ENCODE data around the gene CRABP1.
A peak's percentile ranks its signal among the peaks of the same experiment; 100 is the strongest.

CRABP1 gene

GRCh38 chr15:78314181-78314581 lies 26.0 kb upstream of the CRABP1 start:
- Histone ChIP-seq H3K27me3 (no peaks in the 10 kb centered on the region), H3K36me3 (no peaks in the 10 kb centered on the region), H3K9me3 (no peaks in the 10 kb centered on the region), H3K4me3 (ENCODE audit: low read depth, low read length) (no peak overlapping the region), H3K4me1 (no peaks in the 10 kb centered on the region)
- DNase-seq, result no peak
- no peak for TF ChIP-seq CTCF (IDR thresholded peaks at IDR 0.05; ENCODE audit: low read depth, low read length)

- Histone ChIP-seq H3K4me3 (ENCODE audit: low read depth, low read length) (no peak overlapping the region), H3K4me1 (no peaks in the 10 kb centered on the region), H3K36me3 (no peaks in the 10 kb centered on the region), H3K9me3 (no peaks in the 10 kb centered on the region), H3K27me3 (no peaks in the 10 kb centered on the region)
- TF ChIP-seq CTCF (IDR thresholded peaks at IDR 0.05; ENCODE audit: low read depth, low read length), result peak; percentile 67
- peak; percentile 67 for DNase-seq
These were observed 24.4 kb upstream of the CRABP1 start for GRCh38 chr15:78315686-78316282.

- H3K27me3 ChIP-seq, result no peaks in the 10 kb centered on the region
- no peak for DNase-seq
- H3K4me3 ChIP-seq (ENCODE audit: low read depth, low read length), result no peak overlapping the region
These were observed 23.7 kb upstream of the CRABP1 start for GRCh38 chr15:78316283-78317083.

GRCh38 chr15:78317145-78317836 lies 22.9 kb upstream of the CRABP1 start:
- no peaks in the 10 kb centered on the region for H3K9me3 ChIP-seq
- H3K4me1 ChIP-seq, result peaks cover 8% of the 10 kb centered on the region
- H3K4me3 ChIP-seq (ENCODE audit: low read depth, low read length), result no peak overlapping the region
- TF ChIP-seq CTCF (IDR thresholded peaks at IDR 0.05; ENCODE audit: low read depth, low read length), result peak; percentile 44
- H3K27me3 ChIP-seq, result no peaks in the 10 kb centered on the region
- DNase-seq, result peak; percentile 42
- no peaks in the 10 kb centered on the region for H3K36me3 ChIP-seq

More at GRCh38 chr15:78316283-78317083, 23.7 kb upstream of the CRABP1 start:
- TF ChIP-seq CTCF (IDR thresholded peaks at IDR 0.05; ENCODE audit: low read depth, low read length), result no peak
- Histone ChIP-seq H3K4me1 (no peaks in the 10 kb centered on the region), H3K9me3 (no peaks in the 10 kb centered on the region), H3K36me3 (no peaks in the 10 kb centered on the region)

GRCh38 chr15:78319588-78319987 lies 20.6 kb upstream of the CRABP1 start:
- no peak overlapping the region for H3K4me3 ChIP-seq (ENCODE audit: low read depth, low read length)
- peaks cover 15% of the 10 kb centered on the region for H3K4me1 ChIP-seq

More at GRCh38 chr15:78319588-78319987, 20.6 kb upstream of the CRABP1 start:
- H3K27me3 ChIP-seq, result no peaks in the 10 kb centered on the region
- no peak for DNase-seq
- H3K9me3 ChIP-seq, result no peaks in the 10 kb centered on the region
- no peak for TF ChIP-seq CTCF (IDR thresholded peaks at IDR 0.05; ENCODE audit: low read depth, low read length)
- no peaks in the 10 kb centered on the region for H3K36me3 ChIP-seq
